HEK293T (cell line): ENCODE measurements around the gene PRDM16.

Experiments
- FOXM1 ChIP-seq: fragments of 450-650 bp; IDR thresholded peaks from 2 replicates; pipeline ENCODE4 v1.6.1; 2017; ENCODE audit warnings: mild to moderate bottlenecking, borderline replicate concordance
- HDGF ChIP-seq: fragments of 450-650 bp; IDR thresholded peaks from 2 replicates; pipeline ENCODE4 v1.6.1; 2017; ENCODE audit warnings: antibody characterized with exemption, borderline replicate concordance
- PKNOX1 ChIP-seq: fragments of 450-650 bp; IDR thresholded peaks from 2 replicates; pipeline ENCODE4 v1.6.1; 2016
- SUZ12 ChIP-seq: fragments of 450-650 bp; IDR thresholded peaks from 2 replicates; pipeline ENCODE4 v1.6.1; 2016; ENCODE audit warnings: mild to moderate bottlenecking

GRCh38 chr1:3454811-3455618 is 386.0 kb downstream of the PRDM16 start:
- TF ChIP-seq HDGF (no peak), FOXM1 (no peak), SUZ12 (no peak), PKNOX1 (no peak)
